H9 (cell line): ENCODE measurements around the gene PCSK6. TPM values are rescaled to one million over a fixed set of nuclear protein-coding genes. Genes with fewer than 3 reads are reported as not detected.

Experiments
- DNase-seq: peaks from one replicate; pipeline ENCODE4 v3.0.0-alpha.2; 2017
- H2AFZ ChIP-seq: one replicate; pipeline ENCODE4 v1.6.1; 2013; ENCODE audit warnings: mild to moderate bottlenecking, low read length, control low read depth, moderate library complexity
- H2AK5ac ChIP-seq: 2 replicates; pipeline ENCODE4 v1.6.1; 2013; ENCODE audit warnings: low read length, control low read depth, mixed read lengths; ENCODE audit not compliant: insufficient read length
- H2BK120ac ChIP-seq: one replicate; pipeline ENCODE4 v1.6.1; 2013; ENCODE audit warnings: low read depth, mild to moderate bottlenecking, low read length, control low read depth, inconsistent platforms; ENCODE audit not compliant: poor library complexity, severe bottlenecking
- H2BK12ac ChIP-seq: 2 replicates; pipeline ENCODE4 v1.6.1; 2013; ENCODE audit warnings: low read length, control low read depth, mixed read lengths, low read depth; ENCODE audit not compliant: insufficient read length
- H2BK15ac ChIP-seq: 2 replicates; pipeline ENCODE4 v1.6.1; 2013; ENCODE audit warnings: low read depth, low read length, control low read depth
- H2BK20ac ChIP-seq: one replicate; pipeline ENCODE4 v1.6.1; 2013; ENCODE audit warnings: low read depth, mild to moderate bottlenecking, low read length, control low read depth, inconsistent platforms; ENCODE audit not compliant: poor library complexity, severe bottlenecking
- H2BK5ac ChIP-seq: 2 replicates; pipeline ENCODE4 v1.6.1; 2013; ENCODE audit warnings: low read length, control low read depth, mixed read lengths; ENCODE audit not compliant: insufficient read length
- H3K14ac ChIP-seq: 2 replicates; pipeline ENCODE4 v1.6.1; 2013; ENCODE audit warnings: low read length, control low read depth; ENCODE audit not compliant: insufficient read depth
- H3K18ac ChIP-seq: 2 replicates; pipeline ENCODE4 v1.6.1; 2013; ENCODE audit warnings: low read depth, mild to moderate bottlenecking, mixed read lengths, low read length, control low read depth; ENCODE audit not compliant: insufficient read length
- H3K23ac ChIP-seq: 2 replicates; pipeline ENCODE4 v1.6.1; 2013; ENCODE audit warnings: low read length, control low read depth, mixed read lengths, low read depth; ENCODE audit not compliant: insufficient read length
- H3K23me2 ChIP-seq: 2 replicates; pipeline ENCODE4 v1.6.1; 2013; ENCODE audit warnings: low read depth, mild to moderate bottlenecking, mixed read lengths, low read length, control low read depth; ENCODE audit not compliant: insufficient read length, poor library complexity, severe bottlenecking
- H3K27ac ChIP-seq: 2 replicates; pipeline ENCODE4 v1.5.1; 2013; ENCODE audit warnings: low read length, control low read depth, mixed read lengths, low read depth; ENCODE audit not compliant: insufficient read length
- H3K27me3 ChIP-seq: 2 replicates; pipeline ENCODE4 v1.6.1; 2013; ENCODE audit warnings: low read length, control low read depth, inconsistent platforms; ENCODE audit not compliant: insufficient read depth
- H3K4ac ChIP-seq: 2 replicates; pipeline ENCODE4 v1.6.1; 2013; ENCODE audit warnings: low read depth, mild to moderate bottlenecking, control low read depth, inconsistent platforms, low read length, moderate library complexity
- H3K4me1 ChIP-seq: 2 replicates; pipeline ENCODE4 v1.6.1; 2013; ENCODE audit warnings: low read length, control low read depth, inconsistent platforms; ENCODE audit not compliant: insufficient read depth
- H3K4me2 ChIP-seq: 2 replicates; pipeline ENCODE4 v1.6.1; 2013; ENCODE audit warnings: low read length, control low read depth, mixed read lengths; ENCODE audit not compliant: insufficient read length, insufficient read depth
- H3K56ac ChIP-seq: 2 replicates; pipeline ENCODE4 v1.6.1; 2013; ENCODE audit warnings: low read depth, mild to moderate bottlenecking, mixed read lengths, low read length, control low read depth; ENCODE audit not compliant: insufficient read length
- H3K79me1 ChIP-seq: 2 replicates; pipeline ENCODE4 v1.6.1; 2013; ENCODE audit warnings: low read depth, mild to moderate bottlenecking, moderate library complexity, low read length, control low read depth, inconsistent platforms; ENCODE audit not compliant: insufficient read depth, poor library complexity, severe bottlenecking
- H3K79me2 ChIP-seq: 2 replicates; pipeline ENCODE4 v1.6.1; 2013; ENCODE audit warnings: low read length, control low read depth, inconsistent platforms; ENCODE audit not compliant: insufficient read depth
- H3K9ac ChIP-seq: 2 replicates; pipeline ENCODE4 v1.6.1; 2013; ENCODE audit warnings: low read length, control low read depth, mixed read lengths; ENCODE audit not compliant: insufficient read length; ENCODE audit errors: extremely low read depth
- H3K9me3 ChIP-seq: one replicate; pipeline ENCODE4 v1.6.1; 2013; ENCODE audit warnings: low read depth, low read length, inconsistent platforms; ENCODE audit not compliant: control insufficient read depth
- H3T11ph ChIP-seq: one replicate; pipeline ENCODE4 v1.6.1; 2013; ENCODE audit warnings: mild to moderate bottlenecking, low read length, control low read depth, inconsistent platforms
- H4K20me1 ChIP-seq: one replicate; pipeline ENCODE4 v1.6.1; 2013; ENCODE audit not compliant: control insufficient read depth, insufficient read length, insufficient read depth
- H4K5ac ChIP-seq: 2 replicates; pipeline ENCODE4 v1.6.1; 2013; ENCODE audit warnings: low read depth, mild to moderate bottlenecking, mixed read lengths, low read length, control low read depth; ENCODE audit not compliant: insufficient read length
- H4K8ac ChIP-seq: replicated peaks from 2 replicates; pipeline ENCODE4 v1.6.1; 2013; ENCODE audit warnings: low read length, control low read depth, mixed read lengths, low read depth; ENCODE audit not compliant: insufficient read length
- H4K91ac ChIP-seq: 2 replicates; pipeline ENCODE4 v1.6.1; 2013; ENCODE audit warnings: low read depth, mild to moderate bottlenecking, moderate library complexity, mixed read lengths, low read length, control low read depth; ENCODE audit not compliant: insufficient read length
- H3K27ac Mint-ChIP-seq, 3 experiments: 2 replicates in 2 of 3; 3 replicates in 1 of 3; pipeline ENCODE4 v1.8.0; 2020 to 2021; ENCODE audit warnings: mixed read lengths in 3 of 3, mild to moderate bottlenecking in 1 of 3, moderate library complexity in 1 of 3
- H3K27me3 Mint-ChIP-seq: 2 replicates; pipeline ENCODE4 v1.8.0; 2021; ENCODE audit warnings: low read depth, mild to moderate bottlenecking, moderate library complexity, mixed read lengths
- H3K36me3 Mint-ChIP-seq, 3 experiments: 2 replicates in 2 of 3; 3 replicates in 1 of 3; pipeline ENCODE4 v1.8.0; 2020 to 2021; ENCODE audit warnings: low read depth in 3 of 3, mixed read lengths in 3 of 3; ENCODE audit not compliant: insufficient read depth in 1 of 3
- H3K4me1 Mint-ChIP-seq, 2 experiments: 2 replicates each; pipeline ENCODE4 v1.8.0; 2020; ENCODE audit warnings: mixed read lengths in 2 of 2
- H3K4me3 Mint-ChIP-seq, 2 experiments: 2 replicates in 1 of 2; 3 replicates in 1 of 2; pipeline ENCODE4 v1.8.0; 2020 to 2021; ENCODE audit warnings: mild to moderate bottlenecking in 2 of 2, mixed read lengths in 2 of 2, moderate library complexity in 1 of 2
- H3K9me3 Mint-ChIP-seq, 2 experiments: 2 replicates in 1 of 2; 3 replicates in 1 of 2; pipeline ENCODE4 v1.8.0; 2020; ENCODE audit warnings: mild to moderate bottlenecking in 2 of 2, mixed read lengths in 2 of 2, moderate library complexity in 1 of 2
- WGBS: extraction: QIAGEN DNeasy Blood & Tissue Kit; methylation state at CpG from one replicate; pipeline ENCODE4 v1.1.7; 2013; ENCODE audit warnings: missing lambda C conversion rate, low lambda C conversion rate, mixed read lengths; ENCODE audit not compliant: insufficient read length; ENCODE audit errors: extremely low coverage; 5-methylcytosine and 5-hydroxymethylcytosine counted together
- total RNA-seq: library from RNA; stranded (reverse); gene quantifications from 2 replicates; pipeline ENCODE4 v1.2.1, GENCODE V29; 2021
- TF ChIP-seq, protein P1 (sequence below): fragments of 200-600 bp; sonication (generic); conservative IDR thresholded peaks from 3 replicates; pipeline ENCODE4 v1.8.0; 2021; ENCODE audit warnings: antibody characterized with exemption, mild to moderate bottlenecking

PCSK6 gene
- total RNA-seq, 1 experiment from 2014 or later = 4.0 TPM

DNA sequence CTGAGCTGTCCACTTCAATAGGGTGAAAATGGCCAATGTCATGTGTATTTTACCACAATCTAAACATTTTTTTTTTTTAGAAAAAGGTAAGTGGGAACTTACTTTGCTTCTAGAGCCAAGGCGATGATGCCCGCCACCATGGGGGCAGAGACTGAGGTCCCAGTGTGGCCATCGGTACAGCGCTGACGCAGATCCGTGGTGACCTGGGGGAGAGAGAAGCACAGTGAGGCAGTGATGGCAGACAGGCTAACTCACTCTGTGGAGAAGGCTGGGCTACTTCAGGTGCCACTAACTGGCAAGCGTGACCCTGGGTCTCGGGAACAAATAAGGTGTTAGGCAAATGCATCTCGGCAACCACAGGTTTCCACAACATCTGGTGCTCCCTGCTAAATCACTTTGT lies 100.1 kb downstream of the PCSK6 start:
- Histone ChIP-seq H3T11ph (no peak overlapping the region), H2BK20ac (no peak overlapping the region), H3K27me3 (no peaks in the 10 kb centered on the region), H2BK120ac (no peak overlapping the region), H2AFZ (no peak overlapping the region), H3K9ac (no peak overlapping the region), H2BK12ac (no peak overlapping the region), H2AK5ac (no peak overlapping the region), H2BK5ac (no peak overlapping the region), H3K23me2 (no peaks in the 10 kb centered on the region), H3K56ac (no peak overlapping the region), H4K91ac (no peak overlapping the region), H2BK15ac (no peak overlapping the region), H3K4ac (no peak overlapping the region), H3K79me1 (no peaks in the 10 kb centered on the region), H3K27ac (no peak overlapping the region), H3K18ac (no peak overlapping the region), H3K4me2 (no peak overlapping the region), H4K8ac (no peak overlapping the region), H3K4me1 (no peaks in the 10 kb centered on the region), H3K23ac (no peak overlapping the region), H3K14ac (no peak overlapping the region), H3K9me3 (no peaks in the 10 kb centered on the region), H3K79me2 (no peaks in the 10 kb centered on the region), H4K20me1 (no peaks in the 10 kb centered on the region), H4K5ac (no peak overlapping the region)
- Mint-ChIP-seq H3K4me1 (peaks cover 0 to 2% of the 10 kb centered on the region in 2 experiments; a peak in 2 of 4 replicates), H3K27ac (peak overlapping the region in 1 of 3 experiments; percentile 42; a peak in 1 of 7 replicates), H3K9me3 (no peaks in the 10 kb centered on the region), H3K36me3 (no peaks in the 10 kb centered on the region), H3K4me3 (no peak overlapping the region), H3K27me3 (peaks cover 3% of the 10 kb centered on the region; the same call in 1 of the 2 replicates)
- TF ChIP-seq, protein P1, sequence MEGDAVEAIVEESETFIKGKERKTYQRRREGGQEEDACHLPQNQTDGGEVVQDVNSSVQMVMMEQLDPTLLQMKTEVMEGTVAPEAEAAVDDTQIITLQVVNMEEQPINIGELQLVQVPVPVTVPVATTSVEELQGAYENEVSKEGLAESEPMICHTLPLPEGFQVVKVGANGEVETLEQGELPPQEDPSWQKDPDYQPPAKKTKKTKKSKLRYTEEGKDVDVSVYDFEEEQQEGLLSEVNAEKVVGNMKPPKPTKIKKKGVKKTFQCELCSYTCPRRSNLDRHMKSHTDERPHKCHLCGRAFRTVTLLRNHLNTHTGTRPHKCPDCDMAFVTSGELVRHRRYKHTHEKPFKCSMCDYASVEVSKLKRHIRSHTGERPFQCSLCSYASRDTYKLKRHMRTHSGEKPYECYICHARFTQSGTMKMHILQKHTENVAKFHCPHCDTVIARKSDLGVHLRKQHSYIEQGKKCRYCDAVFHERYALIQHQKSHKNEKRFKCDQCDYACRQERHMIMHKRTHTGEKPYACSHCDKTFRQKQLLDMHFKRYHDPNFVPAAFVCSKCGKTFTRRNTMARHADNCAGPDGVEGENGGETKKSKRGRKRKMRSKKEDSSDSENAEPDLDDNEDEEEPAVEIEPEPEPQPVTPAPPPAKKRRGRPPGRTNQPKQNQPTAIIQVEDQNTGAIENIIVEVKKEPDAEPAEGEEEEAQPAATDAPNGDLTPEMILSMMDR = no peak
- no CpG with 5 or more reads among the region's 9 CpGs for WGBS
- no peak for DNase-seq
